IMR-90 (cell line): ENCODE data around the gene PTCHD4. TPM values are rescaled to one million over a fixed set of nuclear protein-coding genes. Genes with fewer than 3 reads are reported as not detected.

Experiments
- ATAC-seq: fragments of 200-7000 bp; cut with Tn5 transposase; 2 replicates; pipeline ENCODE4 v1.9.1; 2020; ENCODE audit warnings: low read depth, mild to moderate bottlenecking, moderate library complexity
- BruUV-seq: library from RNA; stranded (reverse); fragments of 400-500 nt; replicated peaks from 2 replicates; lab custom pipeline; 2021; lab: Mats Ljungman, UMichigan
- CTCF ChIA-PET: fragments of 300-600 bp; formaldehyde crosslinking; extraction: SDS; loops from one replicate; lab custom pipeline; 2021; ENCODE audit warnings: antibody characterized with exemption; lab: Yijun Ruan, JAX
- POLR2A ChIA-PET: fragments of 300-600 bp; sonication (Branson Sonifier 250); formaldehyde crosslinking; loops from one replicate; lab custom pipeline; 2022; ENCODE audit warnings: antibody characterized with exemption; ENCODE audit not compliant: unreplicated experiment; lab: Charles Lee
- DNase-seq: peaks from one replicate; pipeline ENCODE4 v3.0.0; 2013
- H2AFZ ChIP-seq: replicated peaks from 2 replicates; pipeline ENCODE3; 2013; ENCODE audit warnings: low read length, mild to moderate bottlenecking; ENCODE audit not compliant: poor library complexity
- H2AK5ac ChIP-seq: 2 replicates; pipeline ENCODE4 v1.6.1; 2013; ENCODE audit warnings: low read depth, low read length, inconsistent platforms
- H2AK9ac ChIP-seq: replicated peaks from 2 replicates; pipeline ENCODE3; 2013; ENCODE audit warnings: mild to moderate bottlenecking, low read depth, low read length, moderate library complexity; ENCODE audit not compliant: poor library complexity
- H2BK120ac ChIP-seq: 2 replicates; pipeline ENCODE4 v1.6.1; 2013; ENCODE audit warnings: low read depth, low read length, inconsistent platforms
- H2BK15ac ChIP-seq: 3 replicates; pipeline ENCODE4 v1.6.1; 2013; ENCODE audit warnings: low read depth, low read length, inconsistent platforms
- H2BK20ac ChIP-seq: 2 replicates; pipeline ENCODE4 v1.6.1; 2013; ENCODE audit warnings: low read depth, mild to moderate bottlenecking, inconsistent platforms, low read length, moderate library complexity
- H2BK5ac ChIP-seq: 2 replicates; pipeline ENCODE4 v1.6.1; 2013; ENCODE audit warnings: mild to moderate bottlenecking, low read depth, low read length, inconsistent platforms; ENCODE audit not compliant: poor library complexity, severe bottlenecking
- H3K14ac ChIP-seq: replicated peaks from 2 replicates; pipeline ENCODE4 v1.6.1; 2013; ENCODE audit warnings: low read depth, low read length, inconsistent platforms
- H3K18ac ChIP-seq: 2 replicates; pipeline ENCODE4 v1.6.1; 2013; ENCODE audit warnings: low read depth, low read length, control low read depth
- H3K23ac ChIP-seq: 2 replicates; pipeline ENCODE4 v1.6.1; 2013; ENCODE audit warnings: low read depth, low read length, inconsistent platforms
- H3K27ac ChIP-seq: 2 replicates; pipeline ENCODE4 v1.5.1; 2013; ENCODE audit warnings: mild to moderate bottlenecking, control low read depth, low read length; ENCODE audit not compliant: insufficient read depth
- H3K27me3 ChIP-seq: 2 replicates; pipeline ENCODE4 v1.6.1; 2013; ENCODE audit warnings: low read length; ENCODE audit not compliant: control insufficient read depth, insufficient read depth
- H3K36me3 ChIP-seq: 2 replicates; pipeline ENCODE4 v1.6.1; 2013; ENCODE audit warnings: low read length, mixed read lengths; ENCODE audit not compliant: control insufficient read depth, insufficient read depth
- H3K4ac ChIP-seq: 2 replicates; pipeline ENCODE4 v1.6.1; 2013; ENCODE audit warnings: low read depth, low read length, inconsistent platforms
- H3K4me1 ChIP-seq: 2 replicates; pipeline ENCODE4 v1.6.1; 2013; ENCODE audit warnings: low read length, mixed read lengths; ENCODE audit not compliant: control insufficient read depth, insufficient read depth
- H3K4me2 ChIP-seq: 2 replicates; pipeline ENCODE4 v1.6.1; 2013; ENCODE audit warnings: low read depth, mild to moderate bottlenecking, control low read depth, low read length, moderate library complexity
- H3K4me3 ChIP-seq: 2 replicates; pipeline ENCODE4 v1.5.1; 2013; ENCODE audit warnings: low read depth, mild to moderate bottlenecking, control low read depth, low read length, moderate library complexity; ENCODE audit not compliant: insufficient read depth
- H3K56ac ChIP-seq: 2 replicates; pipeline ENCODE4 v1.6.1; 2013; ENCODE audit warnings: low read length, inconsistent platforms; ENCODE audit not compliant: insufficient read depth; ENCODE audit errors: extremely low read depth
- H3K79me1 ChIP-seq, 2 experiments: 2 replicates each; pipeline ENCODE4 v1.6.1; 2013; ENCODE audit warnings: low read length in 2 of 2, inconsistent platforms in 1 of 2, low read depth in 1 of 2
- H3K9ac ChIP-seq: 2 replicates; pipeline ENCODE4 v1.6.1; 2013; ENCODE audit warnings: low read depth, low read length, control low read depth
- H3K9me1 ChIP-seq: 2 replicates; pipeline ENCODE4 v1.6.1; 2013; ENCODE audit warnings: low read length, inconsistent platforms; ENCODE audit not compliant: insufficient read depth
- H3K9me3 ChIP-seq: 2 replicates; pipeline ENCODE4 v1.6.1; 2013; ENCODE audit warnings: low read length; ENCODE audit not compliant: control insufficient read depth, insufficient read depth
- H4K20me1 ChIP-seq: 2 replicates; pipeline ENCODE4 v1.6.1; 2013; ENCODE audit warnings: low read length, inconsistent platforms; ENCODE audit not compliant: insufficient read depth
- H4K5ac ChIP-seq: 2 replicates; pipeline ENCODE4 v1.6.1; 2013; ENCODE audit warnings: mild to moderate bottlenecking, low read depth, low read length, control low read depth
- H4K8ac ChIP-seq, 2 experiments: 2 replicates each; pipeline ENCODE4 v1.6.1; 2013; ENCODE audit warnings: low read depth in 2 of 2, low read length in 2 of 2, control low read depth in 1 of 2, inconsistent platforms in 1 of 2
- H4K91ac ChIP-seq: 2 replicates; pipeline ENCODE4 v1.6.1; 2013; ENCODE audit warnings: low read depth, low read length, inconsistent platforms; ENCODE audit not compliant: insufficient read depth
- BHLHE40 ChIP-seq: fragments of 150-350 bp; IDR thresholded peaks from 2 replicates; pipeline ENCODE4 v1.6.1; 2016; ENCODE audit warnings: mild to moderate bottlenecking, low read depth, low read length
- CEBPB ChIP-seq: IDR thresholded peaks from 2 replicates; pipeline ENCODE4 v1.6.1; 2012; ENCODE audit warnings: low read depth, low read length, improper control_type of control experiment
- CHD1 ChIP-seq: IDR thresholded peaks from 2 replicates; pipeline ENCODE4 v1.6.1; 2012; ENCODE audit warnings: low read depth, low read length, improper control_type of control experiment
- FOS ChIP-seq: fragments of 150-350 bp; IDR thresholded peaks from 2 replicates; pipeline ENCODE4 v1.6.1; 2016; ENCODE audit warnings: low read depth, low read length
- MAFK ChIP-seq: IDR thresholded peaks from 2 replicates; pipeline ENCODE4 v1.6.1; 2012; ENCODE audit warnings: low read depth, low read length, improper control_type of control experiment
- MAZ ChIP-seq: IDR thresholded peaks from 2 replicates; pipeline ENCODE4 v1.6.1; 2012; ENCODE audit warnings: low read depth, mild to moderate bottlenecking, low read length, improper control_type of control experiment, moderate library complexity, borderline replicate concordance
- MXI1 ChIP-seq: IDR thresholded peaks from 2 replicates; pipeline ENCODE4 v1.6.1; 2012; ENCODE audit warnings: low read depth, mild to moderate bottlenecking, low read length, moderate library complexity, borderline replicate concordance
- NFE2L2 ChIP-seq: fragments of 150-350 bp; IDR thresholded peaks from 2 replicates; pipeline ENCODE4 v1.6.1; 2016; ENCODE audit warnings: low read depth, mild to moderate bottlenecking, low read length
- POLR2A ChIP-seq: IDR thresholded peaks from 2 replicates; pipeline ENCODE4 v1.6.1; 2012; ENCODE audit warnings: mild to moderate bottlenecking, low read depth, low read length
- RCOR1 ChIP-seq: IDR thresholded peaks from 2 replicates; pipeline ENCODE4 v1.6.1; 2012; ENCODE audit warnings: mild to moderate bottlenecking, low read length, improper control_type of control experiment; ENCODE audit not compliant: insufficient replicate concordance
- RFX5 ChIP-seq: IDR thresholded peaks from 2 replicates; pipeline ENCODE4 v1.8.0; 2012; ENCODE audit warnings: low read depth, mild to moderate bottlenecking, low read length, moderate library complexity
- SMC3 ChIP-seq: fragments of 150-350 bp; IDR thresholded peaks from 2 replicates; pipeline ENCODE4 v1.6.1; 2016; ENCODE audit warnings: low read depth, mild to moderate bottlenecking, antibody characterized with exemption, low read length, moderate library complexity
- WGBS, 2 experiments: methylation state at CpG; one replicate each; pipeline versions ENCODE4 v1.1.5 to v1.1.7; 2013; ENCODE audit warnings: missing lambda C conversion rate in 2 of 2; ENCODE audit not compliant: insufficient read length in 1 of 2; ENCODE audit errors: extremely low coverage in 2 of 2; 5-methylcytosine and 5-hydroxymethylcytosine counted together
- dilution Hi-C: fragments of 300-500 bp; cut with HindIII; formaldehyde crosslinking; loops from one replicate; pipeline ENCODE4 v1.14.3; 2018; ENCODE audit warnings: low sequenced_read_pairs; ENCODE audit not compliant: unreplicated experiment
- in situ Hi-C: fragments of 300-500 bp; cut with MboI; formaldehyde crosslinking; loops from 3 replicates; pipeline ENCODE4 v1.14.3; 2019; ENCODE audit warnings: low sequenced_read_pairs, inconsistent platforms, mixed read lengths
- intact Hi-C: fragments of 100-400 bp; cut with micrococcal nuclease; formaldehyde crosslinking; loops from 2 replicates; pipeline ENCODE4 v1.10.0; 2022
- polyA plus RNA-seq, 3 experiments: library from polyadenylated mRNA; depleted of rRNA; stranded (reverse); fragments of >200 nt; gene quantifications; 2 replicates each; pipeline ENCODE4 v1.2.3, GENCODE V29; 2012; ENCODE audit warnings: low replicate concordance in 1 of 3
- total RNA-seq: library from RNA; depleted of rRNA; stranded (reverse); fragments of >200 nt; gene quantifications from 2 replicates; pipeline ENCODE4 v1.2.3, GENCODE V29; 2012
- TF ChIP-seq, protein P1 (sequence below): conservative IDR thresholded peaks from 2 replicates; pipeline ENCODE4 v1.5.1; 2012; ENCODE audit warnings: mild to moderate bottlenecking, low read depth, low read length, improper control_type of control experiment
- TF ChIP-seq, protein P2 (sequence below): fragments of 150-350 bp; IDR thresholded peaks from 2 replicates; pipeline ENCODE4 v1.6.1; 2017; ENCODE audit warnings: mild to moderate bottlenecking, antibody characterized with exemption, low read length, low read depth
- TF ChIP-seq, protein P3 (sequence below): fragments of 150-350 bp; IDR thresholded peaks from 2 replicates; pipeline ENCODE4 v1.6.1; 2016; ENCODE audit warnings: low read depth, mild to moderate bottlenecking, low read length, moderate library complexity, borderline replicate concordance

The PTCHD4 gene
- total and polyA plus RNA-seq, 2 of the 4 experiments (the other 2 are of a cell fraction), result 0.53 to 0.72 TPM

DNA sequence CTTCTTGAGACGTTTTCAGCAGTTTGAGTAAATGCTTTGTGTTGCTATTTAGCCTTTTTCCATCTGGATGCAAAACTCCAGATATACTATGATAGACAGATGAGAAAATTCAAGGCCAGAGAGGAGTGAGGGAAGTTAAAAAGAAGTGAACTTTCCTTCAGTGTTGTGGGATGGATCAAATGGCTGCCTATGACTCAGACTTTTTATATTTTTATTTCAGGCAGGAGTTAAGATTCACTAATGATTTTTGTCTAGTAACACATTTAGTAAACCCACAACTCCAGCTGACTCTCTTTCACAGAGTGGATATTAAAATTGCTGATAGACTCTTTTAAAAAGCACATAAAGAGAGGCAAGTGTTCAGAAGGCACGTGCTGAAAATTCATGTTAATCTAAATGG lies 23.2 kb upstream of the PTCHD4 start:
- Histone ChIP-seq H3K18ac (no peak overlapping the region), H3K14ac (no peak overlapping the region), H2BK20ac (no peak overlapping the region), H3K4me2 (no peak overlapping the region), H4K91ac (no peak overlapping the region), H3K27ac (no peak overlapping the region), H2AK5ac (no peak overlapping the region), H2BK120ac (no peak overlapping the region), H3K56ac (no peak overlapping the region), H3K9me1 (no peaks in the 10 kb centered on the region), H3K4ac (no peak overlapping the region), H2AFZ (no peak overlapping the region), H3K79me1 (no peaks in the 10 kb centered on the region), H3K4me3 (no peak overlapping the region), H2BK5ac (no peak overlapping the region), H4K5ac (no peak overlapping the region), H4K20me1 (no peaks in the 10 kb centered on the region), H2BK15ac (no peak overlapping the region), H2AK9ac (no peak overlapping the region), H3K27me3 (no peaks in the 10 kb centered on the region), H3K36me3 (no peaks in the 10 kb centered on the region), H3K9ac (no peak overlapping the region), H3K4me1 (no peaks in the 10 kb centered on the region), H3K9me3 (no peaks in the 10 kb centered on the region), H4K8ac (no peak overlapping the region), H3K23ac (no peak overlapping the region)
- ATAC-seq (no peak), DNase-seq (no peak)
- POLR2A ChIA-PET, result no interaction called here
- intact Hi-C loops (no loop called here), in situ Hi-C loops (no loop called here), dilution Hi-C loops (no loop called here)
- CTCF ChIA-PET, result no interaction called here
- BruUV-seq, result no TSS peak
- no CpG with 5 or more reads among the region's 2 CpGs for WGBS, 2 experiments
- TF ChIP-seq SMC3 (no peak), MAFK (no peak), RFX5 (no peak), MAZ (no peak), BHLHE40 (no peak), RCOR1 (no peak), FOS (no peak), NFE2L2 (no peak), CEBPB (no peak), CHD1 (no peak), POLR2A (no peak), MXI1 (no peak)
- TF ChIP-seq, protein P1, sequence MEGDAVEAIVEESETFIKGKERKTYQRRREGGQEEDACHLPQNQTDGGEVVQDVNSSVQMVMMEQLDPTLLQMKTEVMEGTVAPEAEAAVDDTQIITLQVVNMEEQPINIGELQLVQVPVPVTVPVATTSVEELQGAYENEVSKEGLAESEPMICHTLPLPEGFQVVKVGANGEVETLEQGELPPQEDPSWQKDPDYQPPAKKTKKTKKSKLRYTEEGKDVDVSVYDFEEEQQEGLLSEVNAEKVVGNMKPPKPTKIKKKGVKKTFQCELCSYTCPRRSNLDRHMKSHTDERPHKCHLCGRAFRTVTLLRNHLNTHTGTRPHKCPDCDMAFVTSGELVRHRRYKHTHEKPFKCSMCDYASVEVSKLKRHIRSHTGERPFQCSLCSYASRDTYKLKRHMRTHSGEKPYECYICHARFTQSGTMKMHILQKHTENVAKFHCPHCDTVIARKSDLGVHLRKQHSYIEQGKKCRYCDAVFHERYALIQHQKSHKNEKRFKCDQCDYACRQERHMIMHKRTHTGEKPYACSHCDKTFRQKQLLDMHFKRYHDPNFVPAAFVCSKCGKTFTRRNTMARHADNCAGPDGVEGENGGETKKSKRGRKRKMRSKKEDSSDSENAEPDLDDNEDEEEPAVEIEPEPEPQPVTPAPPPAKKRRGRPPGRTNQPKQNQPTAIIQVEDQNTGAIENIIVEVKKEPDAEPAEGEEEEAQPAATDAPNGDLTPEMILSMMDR, result no peak
- TF ChIP-seq, protein P2, sequence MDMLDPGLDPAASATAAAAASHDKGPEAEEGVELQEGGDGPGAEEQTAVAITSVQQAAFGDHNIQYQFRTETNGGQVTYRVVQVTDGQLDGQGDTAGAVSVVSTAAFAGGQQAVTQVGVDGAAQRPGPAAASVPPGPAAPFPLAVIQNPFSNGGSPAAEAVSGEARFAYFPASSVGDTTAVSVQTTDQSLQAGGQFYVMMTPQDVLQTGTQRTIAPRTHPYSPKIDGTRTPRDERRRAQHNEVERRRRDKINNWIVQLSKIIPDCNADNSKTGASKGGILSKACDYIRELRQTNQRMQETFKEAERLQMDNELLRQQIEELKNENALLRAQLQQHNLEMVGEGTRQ, result no peak
- TF ChIP-seq, protein P3, sequence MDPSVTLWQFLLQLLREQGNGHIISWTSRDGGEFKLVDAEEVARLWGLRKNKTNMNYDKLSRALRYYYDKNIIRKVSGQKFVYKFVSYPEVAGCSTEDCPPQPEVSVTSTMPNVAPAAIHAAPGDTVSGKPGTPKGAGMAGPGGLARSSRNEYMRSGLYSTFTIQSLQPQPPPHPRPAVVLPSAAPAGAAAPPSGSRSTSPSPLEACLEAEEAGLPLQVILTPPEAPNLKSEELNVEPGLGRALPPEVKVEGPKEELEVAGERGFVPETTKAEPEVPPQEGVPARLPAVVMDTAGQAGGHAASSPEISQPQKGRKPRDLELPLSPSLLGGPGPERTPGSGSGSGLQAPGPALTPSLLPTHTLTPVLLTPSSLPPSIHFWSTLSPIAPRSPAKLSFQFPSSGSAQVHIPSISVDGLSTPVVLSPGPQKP, result no peak
